ENCODE data around the gene RYR1.
"Not testable (repeated sequence)": the region's sequence is repeated elsewhere in the genome, so short reads cannot be mapped to it uniquely, and the experiment has no call there.

RYR1 gene

DNA sequence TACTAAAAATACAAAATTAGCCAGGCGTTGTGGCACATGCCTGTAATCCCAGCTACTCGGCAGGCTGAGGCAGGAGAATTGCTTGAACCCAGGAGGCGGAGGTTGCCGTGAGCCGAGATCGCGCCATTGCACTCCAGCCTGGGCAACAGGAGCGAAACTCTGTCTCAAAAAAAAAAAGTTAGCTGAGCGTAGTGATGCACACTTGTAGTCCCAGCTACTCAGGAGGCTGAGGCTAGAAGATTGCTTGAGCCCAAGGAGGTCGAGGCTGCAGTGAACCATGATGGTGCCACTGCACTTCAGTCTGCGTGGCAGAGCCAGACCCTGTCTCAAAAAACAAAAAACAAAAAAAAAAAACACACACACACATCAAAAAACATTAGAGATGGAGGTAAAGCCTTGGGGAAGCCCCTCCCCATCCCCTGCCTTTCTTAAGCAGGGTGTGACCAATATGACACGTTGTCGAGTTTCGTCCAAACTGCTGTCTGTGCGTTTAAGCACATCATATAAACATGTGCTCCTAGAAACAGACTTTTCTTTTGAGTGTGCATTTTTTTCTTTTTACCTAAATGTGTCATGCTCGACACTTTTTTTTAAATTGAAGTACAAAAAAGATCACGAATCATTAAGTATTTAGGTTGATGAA lies 6.3 kb upstream of the RYR1 start:
- DNase-seq (ENCODE audit: low spot score): not testable (repeated sequence)

DNA sequence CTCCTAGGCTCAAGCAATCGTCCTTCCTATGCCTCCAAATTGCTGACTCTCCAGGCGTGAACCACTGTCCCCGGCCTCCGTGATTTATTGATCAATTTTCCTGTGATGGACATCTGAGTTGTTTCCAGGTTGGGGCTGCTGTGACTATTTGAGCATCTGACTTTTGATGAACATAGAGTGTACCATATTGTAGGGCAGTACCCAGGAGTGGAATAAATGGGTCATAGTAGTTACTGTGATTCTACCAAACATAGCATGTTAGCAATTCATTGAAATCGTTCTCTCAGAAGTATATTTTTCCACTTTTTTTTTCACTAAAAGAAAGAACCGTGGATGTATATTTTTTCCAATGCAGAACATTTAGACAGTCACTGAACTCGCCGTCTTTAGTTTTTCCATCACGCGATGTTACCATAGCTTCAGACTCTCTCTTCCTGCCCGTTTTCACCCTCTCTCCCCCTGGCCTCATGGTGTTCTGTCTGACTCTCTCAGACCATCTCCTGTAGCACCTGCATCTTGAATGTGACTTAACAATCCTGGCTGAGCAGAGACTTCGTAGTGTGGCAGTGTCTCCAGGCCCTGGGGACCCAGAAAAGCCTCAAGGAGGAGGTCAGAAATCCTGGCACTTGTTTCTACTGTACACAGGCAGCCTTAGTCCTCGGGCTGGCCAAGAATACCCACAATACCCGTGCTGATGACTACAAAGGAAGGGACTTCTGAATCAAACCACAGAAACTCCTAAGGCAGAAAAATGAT lies 4.3 kb upstream of the RYR1 start:
- DNase-seq (ENCODE audit: low spot score): no peak

DNA sequence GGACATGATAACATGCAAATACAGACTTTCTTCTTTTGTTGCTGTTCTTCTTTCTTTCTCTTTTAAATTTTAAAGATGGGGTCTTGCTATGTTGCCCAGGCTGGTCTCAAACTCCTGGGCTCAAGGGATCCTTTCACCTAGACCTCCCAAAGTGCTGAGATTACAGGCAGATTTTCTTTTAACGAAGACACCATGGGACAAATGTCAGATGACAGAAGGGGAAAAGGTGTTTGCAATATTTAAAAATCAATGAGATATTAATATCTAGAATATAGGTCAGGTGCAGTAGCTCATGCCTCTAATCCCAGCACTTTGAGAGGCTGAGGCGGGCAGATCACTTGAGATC lies 3.7 kb upstream of the RYR1 start:
- no peak for DNase-seq (ENCODE audit: low spot score)

DNA sequence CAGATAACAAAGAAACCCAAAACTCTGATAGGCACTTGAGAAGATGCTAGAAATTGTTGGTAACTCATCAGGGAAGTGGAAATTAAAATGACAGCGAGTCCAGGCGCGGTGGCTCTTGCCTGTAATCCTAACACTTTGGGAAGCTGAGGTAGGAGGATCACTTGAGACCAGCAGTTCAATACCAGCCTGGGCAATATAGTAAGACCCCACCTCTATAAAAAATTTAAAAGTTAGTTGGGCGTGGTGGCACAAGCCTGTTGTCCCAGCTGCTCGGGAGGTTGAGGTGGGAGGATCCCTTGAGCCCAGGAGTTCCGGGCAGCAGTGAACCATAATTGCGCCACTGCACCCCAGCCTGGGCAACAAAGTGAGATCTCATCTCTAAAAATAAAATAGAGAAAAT lies 2.6 kb upstream of the RYR1 start:
- no peak for DNase-seq (ENCODE audit: low spot score)

- no peak for DNase-seq (ENCODE audit: low spot score)
Observed at GRCh38 chr19:38434549-38435051, 1.1 kb downstream of the RYR1 start.

- no peak for DNase-seq (ENCODE audit: low spot score)
Observed at GRCh38 chr19:38437295-38437694, 3.8 kb downstream of the RYR1 start.

DNA sequence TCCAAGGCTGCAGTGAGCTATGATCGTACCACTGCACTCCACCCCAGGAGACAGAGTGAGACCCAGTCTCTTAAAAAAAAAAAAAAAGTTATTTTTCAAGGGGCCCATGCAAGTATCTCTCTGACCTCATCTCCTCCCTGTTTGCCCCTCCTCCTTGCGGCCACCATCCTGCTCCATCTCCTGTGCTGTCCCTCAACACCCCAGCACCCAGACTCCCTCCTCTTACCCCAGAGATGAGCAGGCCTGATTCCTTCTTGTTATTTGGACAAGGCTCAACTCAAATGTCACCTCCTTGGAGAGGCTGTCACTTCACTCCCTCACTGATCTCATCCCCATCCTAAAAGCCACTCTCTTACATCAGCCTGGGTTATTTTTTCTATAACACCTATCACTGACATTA lies 4.4 kb downstream of the RYR1 start:
- DNase-seq (ENCODE audit: low spot score): no peak

DNA sequence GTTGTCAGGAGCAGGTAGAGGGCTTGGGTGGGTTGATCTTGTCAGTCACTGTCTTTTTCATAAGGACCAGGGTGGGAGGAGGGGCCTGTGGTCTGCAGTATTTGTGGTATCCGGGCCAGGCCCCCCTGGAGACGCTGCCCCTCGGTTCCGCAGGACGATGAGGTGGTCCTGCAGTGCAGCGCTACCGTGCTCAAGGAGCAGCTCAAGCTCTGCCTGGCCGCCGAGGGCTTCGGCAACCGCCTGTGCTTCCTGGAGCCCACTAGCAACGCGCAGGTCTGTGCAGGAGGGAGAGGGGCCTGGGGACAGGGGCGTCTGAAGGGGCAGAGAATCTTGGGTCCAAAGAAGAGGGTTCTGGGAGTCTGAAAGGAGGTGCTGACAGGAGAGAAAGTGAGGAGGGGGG lies 7.1 kb downstream of the RYR1 start:
- no peak for DNase-seq (ENCODE audit: low spot score)

- DNase-seq (ENCODE audit: low spot score): peak; percentile 34
Observed at GRCh38 chr19:38441657-38442348, 8.3 kb downstream of the RYR1 start.

- no peak for DNase-seq (ENCODE audit: low spot score)
Observed at GRCh38 chr19:38442736-38443135, 9.2 kb downstream of the RYR1 start.

GRCh38 chr19:38443458-38443999 lies 10.0 kb downstream of the RYR1 start:
- DNase-seq (ENCODE audit: low spot score): no peak

DNA sequence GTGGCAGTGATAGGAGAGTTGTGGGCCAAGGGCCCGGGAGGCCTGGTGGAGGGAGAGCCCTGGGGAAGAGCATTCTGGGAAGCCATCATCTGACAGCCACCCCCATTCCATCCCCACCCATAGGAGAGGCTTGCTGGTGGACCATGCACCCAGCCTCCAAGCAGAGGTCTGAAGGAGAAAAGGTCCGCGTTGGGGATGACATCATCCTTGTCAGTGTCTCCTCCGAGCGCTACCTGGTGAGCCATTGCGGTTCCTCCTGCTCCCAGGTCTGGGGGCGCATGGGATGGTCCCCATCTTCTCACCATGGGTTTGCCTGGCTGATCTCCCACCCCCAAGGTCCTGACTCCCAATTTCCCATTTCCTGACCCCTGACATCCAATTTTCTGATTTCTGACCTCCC lies 10.5 kb downstream of the RYR1 start:
- no peak for DNase-seq (ENCODE audit: low spot score)

- no peak for DNase-seq (ENCODE audit: low spot score)
Observed at GRCh38 chr19:38445362-38445761, 11.9 kb downstream of the RYR1 start.

- DNase-seq (ENCODE audit: low spot score): no peak
Observed at GRCh38 chr19:38448225-38448624, 14.7 kb downstream of the RYR1 start.

DNA sequence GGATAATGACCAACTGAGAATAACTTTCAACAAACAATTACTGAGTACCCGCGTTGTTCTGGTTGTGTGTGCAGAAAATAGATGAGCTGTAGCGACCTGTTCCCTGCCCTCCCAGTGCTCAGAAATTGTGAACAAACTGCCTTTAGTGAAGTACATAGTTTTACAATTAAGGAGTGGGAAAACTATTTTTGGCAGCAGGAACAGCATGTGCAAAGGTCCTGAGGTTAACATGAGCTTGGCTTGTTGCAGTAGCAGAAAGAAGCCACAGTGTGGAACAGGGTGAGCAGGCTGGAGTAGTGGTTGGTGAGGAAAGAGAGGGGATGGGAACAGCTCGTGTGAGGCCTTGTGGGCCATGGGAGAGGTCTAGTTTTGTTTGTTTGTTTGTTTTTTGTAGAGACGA lies 16.0 kb downstream of the RYR1 start:
- no peak for DNase-seq (ENCODE audit: low spot score)

- DNase-seq (ENCODE audit: low spot score): no peak
Observed at GRCh38 chr19:38451036-38451435, 17.5 kb downstream of the RYR1 start.

GRCh38 chr19:38451629-38452028 lies 18.1 kb downstream of the RYR1 start:
- DNase-seq (ENCODE audit: low spot score): no peak

- DNase-seq (ENCODE audit: low spot score): peak; percentile 92
Observed at GRCh38 chr19:38452430-38453366, 19.2 kb downstream of the RYR1 start.

- no peak for DNase-seq (ENCODE audit: low spot score)
Observed at GRCh38 chr19:38453596-38453995, 20.1 kb downstream of the RYR1 start.

GRCh38 chr19:38455031-38455430 lies 21.5 kb downstream of the RYR1 start:
- DNase-seq (ENCODE audit: low spot score): peak; percentile 33

GRCh38 chr19:38457202-38457601 lies 23.7 kb downstream of the RYR1 start:
- no peak for DNase-seq (ENCODE audit: low spot score)

Measured in NAMALWA (cell line).